ENCODE measurements around the gene SNCB. TPM values are rescaled to one million over a fixed set of nuclear protein-coding genes. Genes with fewer than 3 reads are reported as not detected.
A peak's percentile ranks its signal among the peaks of the same experiment; 100 is the strongest.

SNCB gene
- total and polyA plus RNA-seq, 2 of the 8 experiments (the other 6 are each of a cell fraction or from before 2014, with no cell fraction given), result 4.2 to 5.9 TPM

DNA sequence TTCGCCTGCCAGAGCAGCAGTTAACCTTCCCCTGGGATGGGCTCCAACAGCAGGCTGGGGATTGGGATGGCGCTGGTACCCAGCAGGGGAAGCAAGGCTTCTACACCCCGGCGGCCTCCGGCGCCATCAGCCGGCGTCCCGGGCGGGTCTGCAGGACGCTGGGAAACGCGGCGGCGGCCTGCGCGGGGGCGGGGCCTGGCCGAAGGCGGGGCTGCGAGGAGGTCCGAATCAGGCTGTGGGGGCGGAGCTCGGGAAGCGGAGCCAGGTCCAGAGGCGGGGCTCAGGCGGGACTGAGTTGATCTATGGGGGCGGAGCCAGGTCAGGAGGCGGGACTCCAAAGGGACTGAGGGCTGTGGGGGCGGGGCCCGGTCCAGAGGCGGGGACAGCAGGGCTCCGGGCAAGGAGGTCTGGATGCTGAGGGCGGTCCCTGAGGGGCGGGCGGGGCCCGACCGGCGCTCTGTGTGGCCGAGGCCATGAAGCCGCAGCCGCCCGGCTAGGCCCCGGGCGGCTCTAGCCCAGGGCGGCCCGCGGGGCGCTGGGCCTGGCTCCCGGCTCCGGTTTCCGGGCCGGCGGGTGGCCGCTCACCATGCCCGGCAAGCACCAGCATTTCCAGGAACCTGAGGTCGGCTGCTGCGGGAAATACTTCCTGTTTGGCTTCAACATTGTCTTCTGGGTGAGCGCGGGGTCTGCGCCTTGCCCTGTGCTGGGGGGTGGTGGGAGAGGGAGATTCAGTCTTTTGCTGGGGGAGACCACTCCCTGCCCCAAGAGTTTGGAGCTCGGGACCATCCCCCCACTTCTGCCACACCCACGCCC, 16.9 kb upstream of the SNCB start, which contains the start of gene TSPAN17 (continued):
- no peak; a peak in 1 of 4 replicates for TF ChIP-seq SIN3A (conservative IDR thresholded peaks at IDR 0.05 in 1 of 2, IDR thresholded peaks at IDR 0.05 in 1 of 2; ENCODE audit: low read depth in 1 of 2, low read length in 2 of 2)
- TF ChIP-seq GTF2F1 (IDR thresholded peaks at IDR 0.05; ENCODE audit: borderline replicate concordance, low read depth, low read length), result no peak
- TF ChIP-seq KDM4A (IDR thresholded peaks at IDR 0.05; ENCODE audit: low read depth, low read length, severe bottlenecking), result peak; percentile 52
- no peak for TF ChIP-seq USF2 (IDR thresholded peaks at IDR 0.05; ENCODE audit: low read length)
- TF ChIP-seq MAX (IDR thresholded peaks at IDR 0.05), result no peak
- TF ChIP-seq HDAC6 (IDR thresholded peaks at IDR 0.05; ENCODE audit: low read depth, low read length), result no peak
- no peak for TF ChIP-seq CHD1 (IDR thresholded peaks at IDR 0.05; ENCODE audit: low read depth, low read length)
- peak; percentile 19; the same call in 1 of the 2 replicates for TF ChIP-seq NRF1 (IDR thresholded peaks at IDR 0.05; ENCODE audit: low read depth, low read length)
- TF ChIP-seq CTCF (IDR thresholded peaks at IDR 0.05; ENCODE audit: control extremely low read depth in 1 of 3, insufficient read depth in 1 of 3, low read depth in 1 of 3, low read length in 3 of 3), result peak in 1 of 3 experiments; percentile 13; a peak in 1 of 4 replicates
- no peak for TF ChIP-seq BCL11A (IDR thresholded peaks at IDR 0.05; ENCODE audit: low read depth in 2 of 2, low read length in 2 of 2)
- 0 out of 2 replicates have a peak, but pooled peaks have one; percentile 24 for TF ChIP-seq RBBP5 (IDR thresholded peaks at IDR 0.05; ENCODE audit: borderline replicate concordance, low read depth, low read length)
- 0 out of 2 replicates have a peak, but pooled peaks have one; percentile 18 for TF ChIP-seq SP1 (IDR thresholded peaks at IDR 0.05; ENCODE audit: low read depth, low read length)
- peak; percentile 34 for TF ChIP-seq TAF7 (optimal IDR thresholded peaks at IDR 0.05; ENCODE audit: borderline replicate concordance, low read depth, low read length)
- TF ChIP-seq ZNF274 (IDR thresholded peaks at IDR 0.05; ENCODE audit: borderline replicate concordance, extremely low read depth, low read length), result no peak
- TF ChIP-seq RFX5 (IDR thresholded peaks at IDR 0.05; ENCODE audit: borderline replicate concordance, low read depth, low read length), result no peak
- TF ChIP-seq CBX8 (IDR thresholded peaks at IDR 0.05; ENCODE audit: borderline replicate concordance, low read depth, low read length), result no peak
- no peak for TF ChIP-seq SP4 (IDR thresholded peaks at IDR 0.05; ENCODE audit: low read length)
- TF ChIP-seq MAFK (IDR thresholded peaks at IDR 0.05; ENCODE audit: low read depth, low read length), result no peak
- no peak for TF ChIP-seq KDM5A (IDR thresholded peaks at IDR 0.05; ENCODE audit: low read length)
- TF ChIP-seq SRF (IDR thresholded peaks at IDR 0.05; ENCODE audit: low read depth, low read length), result no peak
